C4-2B (cell line): ENCODE results near the gene MDM4.

ENCODE experiments used
- CTCF ChIP-seq: fragments of 450-650 bp; conservative IDR thresholded peaks from 2 replicates; pipeline ENCODE4 v1.5.1; 2017; ENCODE audit warnings: mild to moderate bottlenecking
- ZFX ChIP-seq: fragments of 450-650 bp; IDR thresholded peaks from 2 replicates; pipeline ENCODE4 v1.6.1; 2017

GRCh38 chr1:204563780-204564179 is 47.6 kb downstream of the MDM4 start:
- TF ChIP-seq CTCF (no peak), ZFX (no peak)
